Ovary (tissue), 3 donors: ENCODE results near the gene CCN6.

ENCODE experiments used
- EP300 ChIP-seq: sonication (generic); formaldehyde crosslinking; IDR thresholded peaks from one replicate; pipeline ENCODE4 v1.6.1; 2017; ENCODE audit warnings: antibody characterized with exemption
- POLR2A ChIP-seq: fragments of 450-650 bp; IDR thresholded peaks from one replicate; pipeline ENCODE4 v1.6.1; 2017; ENCODE audit warnings: antibody characterized with exemption, mild to moderate bottlenecking, moderate library complexity
- TF ChIP-seq, protein P1 (sequence below), 3 donors: fragments of 450-650 bp in 2 of 3; fragments of 200-600 bp in 1 of 3; IDR thresholded peaks; one replicate each; pipeline versions ENCODE4 v1.5.1 to v1.8.0; 2016 to 2022; ENCODE audit warnings: antibody characterized with exemption in 3 of 3, mild to moderate bottlenecking in 1 of 3
- donor health status: DM: no; HTN: no; CAD: no.

DNA sequence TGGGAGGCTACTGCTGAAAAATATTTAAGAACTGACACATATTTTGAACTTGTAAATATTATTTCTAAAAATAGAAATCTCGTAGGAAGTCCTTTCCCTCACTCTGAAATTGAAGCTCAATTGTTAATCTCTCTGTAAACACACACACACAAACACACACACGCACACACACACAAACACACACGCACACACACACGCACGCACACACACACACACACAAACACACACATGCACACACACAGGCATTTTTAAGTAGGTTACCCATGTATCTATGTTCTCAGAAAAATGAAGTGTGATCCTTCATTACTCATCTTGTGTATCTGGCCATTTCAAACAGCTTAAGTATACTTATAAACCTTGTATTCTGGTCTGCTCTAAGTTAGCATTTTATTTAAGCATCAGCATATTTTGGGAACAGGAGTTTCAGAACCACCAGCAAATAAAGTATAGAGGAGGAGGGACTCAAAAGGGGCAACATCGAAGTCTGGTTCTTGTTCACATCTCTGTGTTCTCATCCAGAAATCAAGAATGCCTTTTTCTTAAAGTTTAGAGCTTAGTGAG is 11.6 kb downstream of the CCN6 start:
- no peak for TF ChIP-seq POLR2A
- no peak for TF ChIP-seq EP300
- TF ChIP-seq, protein P1, sequence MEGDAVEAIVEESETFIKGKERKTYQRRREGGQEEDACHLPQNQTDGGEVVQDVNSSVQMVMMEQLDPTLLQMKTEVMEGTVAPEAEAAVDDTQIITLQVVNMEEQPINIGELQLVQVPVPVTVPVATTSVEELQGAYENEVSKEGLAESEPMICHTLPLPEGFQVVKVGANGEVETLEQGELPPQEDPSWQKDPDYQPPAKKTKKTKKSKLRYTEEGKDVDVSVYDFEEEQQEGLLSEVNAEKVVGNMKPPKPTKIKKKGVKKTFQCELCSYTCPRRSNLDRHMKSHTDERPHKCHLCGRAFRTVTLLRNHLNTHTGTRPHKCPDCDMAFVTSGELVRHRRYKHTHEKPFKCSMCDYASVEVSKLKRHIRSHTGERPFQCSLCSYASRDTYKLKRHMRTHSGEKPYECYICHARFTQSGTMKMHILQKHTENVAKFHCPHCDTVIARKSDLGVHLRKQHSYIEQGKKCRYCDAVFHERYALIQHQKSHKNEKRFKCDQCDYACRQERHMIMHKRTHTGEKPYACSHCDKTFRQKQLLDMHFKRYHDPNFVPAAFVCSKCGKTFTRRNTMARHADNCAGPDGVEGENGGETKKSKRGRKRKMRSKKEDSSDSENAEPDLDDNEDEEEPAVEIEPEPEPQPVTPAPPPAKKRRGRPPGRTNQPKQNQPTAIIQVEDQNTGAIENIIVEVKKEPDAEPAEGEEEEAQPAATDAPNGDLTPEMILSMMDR (IDR thresholded peaks at IDR 0.05): no peak
